UCSD-AML1 (cell line): ENCODE data around the gene ZSCAN21.

Experiments
- DNase-seq: peaks from one replicate; lab custom pipeline; 2025; ENCODE audit not compliant: unreplicated experiment; lab: John Stamatoyannopoulos, UW

ZSCAN21 gene

GRCh38 chr7:100024020-100024619, 25.5 kb upstream of the ZSCAN21 start:
- no peak for DNase-seq

DNA sequence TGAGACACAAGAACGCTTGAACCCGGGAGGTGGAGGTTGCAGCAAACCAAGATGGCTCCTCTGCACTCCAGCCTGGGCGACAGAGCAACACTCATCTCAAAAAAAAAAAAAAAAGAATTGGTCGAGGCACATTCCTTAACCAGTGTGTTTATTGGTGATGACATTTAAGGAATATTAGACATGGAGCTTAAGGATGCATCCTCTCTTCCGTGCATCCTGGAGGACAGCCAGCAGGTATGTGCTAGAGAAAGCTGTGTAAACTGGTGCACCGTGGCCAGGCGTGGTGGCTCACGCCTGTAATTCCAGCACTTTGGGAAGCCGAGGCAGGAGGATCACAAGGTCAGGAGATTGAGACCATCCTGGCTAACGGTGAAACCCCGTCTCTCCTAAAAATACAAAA, 22.4 kb upstream of the ZSCAN21 start:
- no peak for DNase-seq

DNA sequence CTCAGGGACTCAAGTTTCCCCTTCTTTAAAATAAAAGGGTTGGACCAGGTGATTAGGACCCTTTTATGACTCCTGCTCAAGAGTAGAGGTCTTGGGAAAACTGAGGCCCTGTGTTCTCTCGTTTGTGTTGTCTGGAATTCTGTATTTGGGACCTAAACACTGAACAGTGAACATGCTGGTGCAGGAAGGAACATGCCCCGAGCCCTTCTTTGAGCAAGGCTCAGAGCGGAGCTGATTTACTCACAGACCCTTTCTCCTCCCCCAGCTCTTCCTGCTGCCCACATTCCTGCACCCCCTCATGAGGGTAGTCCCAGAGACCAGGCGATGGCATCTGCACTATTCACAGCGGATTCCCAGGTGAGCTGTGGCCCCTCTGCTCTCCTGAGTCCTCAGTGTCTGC, 20.0 kb upstream of the ZSCAN21 start:
- DNase-seq, result no peak

GRCh38 chr7:100033526-100033925, 16.0 kb upstream of the ZSCAN21 start:
- DNase-seq, result no peak

DNA sequence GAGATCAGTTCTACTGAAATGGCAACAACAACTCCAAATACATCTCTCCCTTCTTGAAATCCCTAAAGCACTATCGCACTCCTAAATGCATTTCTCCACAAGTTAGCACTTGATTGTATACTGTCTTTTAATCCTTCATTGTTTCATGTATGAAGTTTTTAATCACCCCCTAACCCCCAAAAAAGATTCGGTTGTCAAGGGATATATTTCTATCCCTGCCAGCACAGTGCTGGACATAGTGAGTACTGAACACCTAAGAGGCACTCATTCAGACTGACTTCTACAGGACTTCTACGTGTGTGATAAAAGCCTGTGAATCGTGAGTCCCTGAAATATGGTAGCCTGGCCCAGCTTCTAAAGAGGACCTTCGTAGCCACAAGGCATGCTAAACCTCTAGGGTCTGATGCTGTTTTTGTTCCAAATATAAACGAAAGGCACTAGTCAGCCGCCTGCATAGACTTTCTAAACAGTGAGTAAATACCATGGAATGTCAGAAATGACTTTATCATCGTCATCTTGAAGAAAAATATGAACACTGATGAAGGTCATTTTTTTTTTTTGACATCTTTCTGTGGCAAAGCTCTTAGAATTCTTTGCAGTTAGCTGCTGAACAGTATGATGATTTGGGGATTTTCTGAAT, 14.6 kb upstream of the ZSCAN21 start:
- no peak for DNase-seq

GRCh38 chr7:100035876-100036275, 13.7 kb upstream of the ZSCAN21 start:
- no peak for DNase-seq

GRCh38 chr7:100038326-100038725, 11.2 kb upstream of the ZSCAN21 start:
- no peak for DNase-seq

GRCh38 chr7:100040575-100040974, 9.0 kb upstream of the ZSCAN21 start:
- no peak for DNase-seq

GRCh38 chr7:100044718-100045117, 4.9 kb upstream of the ZSCAN21 start:
- DNase-seq, result no peak

GRCh38 chr7:100048680-100049079, 894 bp upstream of the ZSCAN21 start:
- DNase-seq, result no peak

DNA sequence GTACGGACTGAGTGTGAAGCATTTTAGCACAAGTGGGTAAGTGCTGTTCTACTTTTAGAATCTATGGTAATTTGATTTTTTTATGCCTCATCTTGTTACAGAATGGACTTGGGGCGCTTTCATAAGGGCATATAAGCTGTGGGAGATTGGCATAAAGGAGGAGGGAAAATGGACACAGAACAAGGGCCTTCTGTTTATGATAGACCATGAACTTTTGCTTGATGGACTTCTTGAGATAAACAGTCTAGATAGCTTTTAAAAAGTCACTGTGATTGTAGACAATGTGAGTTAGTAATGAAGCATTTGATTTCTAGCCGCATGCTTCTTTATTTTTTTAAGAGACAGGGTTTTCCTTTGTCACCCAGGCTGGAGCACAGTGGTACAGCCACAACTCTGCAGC, 2.0 kb downstream of the ZSCAN21 start:
- DNase-seq, result no peak

DNA sequence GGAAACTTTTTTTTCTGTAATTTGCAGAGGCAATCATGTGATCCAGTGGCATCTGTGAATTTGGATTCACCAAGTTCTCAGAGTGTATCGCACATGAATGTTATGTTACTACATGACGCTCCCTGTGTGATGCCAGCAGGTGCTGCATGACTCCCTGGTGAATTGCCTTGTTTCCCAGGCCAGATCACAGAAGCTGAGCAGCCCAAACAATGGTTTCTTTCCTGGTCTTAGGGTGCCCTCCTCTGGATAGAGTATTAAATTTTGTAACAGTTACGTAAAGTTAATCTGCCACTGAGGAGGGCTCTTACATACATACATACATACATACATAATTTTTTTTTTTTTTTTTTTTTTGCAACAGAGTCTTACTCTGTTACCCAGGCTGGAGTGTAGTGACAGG, 3.6 kb downstream of the ZSCAN21 start:
- peak; percentile 8 for DNase-seq

DNA sequence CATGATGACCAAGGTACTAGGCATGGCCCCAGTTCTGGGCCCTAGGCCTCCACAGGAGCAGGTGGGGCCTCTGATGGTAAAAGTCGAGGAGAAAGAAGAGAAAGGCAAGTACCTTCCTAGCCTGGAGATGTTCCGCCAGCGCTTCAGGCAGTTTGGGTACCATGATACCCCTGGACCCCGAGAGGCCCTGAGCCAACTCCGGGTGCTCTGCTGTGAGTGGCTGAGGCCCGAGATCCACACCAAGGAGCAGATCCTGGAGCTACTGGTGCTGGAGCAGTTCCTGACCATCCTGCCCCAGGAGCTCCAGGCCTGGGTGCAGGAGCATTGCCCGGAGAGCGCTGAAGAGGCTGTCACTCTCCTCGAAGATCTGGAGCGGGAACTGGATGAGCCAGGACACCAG, 7.4 kb downstream of the ZSCAN21 start:
- no peak for DNase-seq

- DNase-seq, result no peak
These were observed 9.7 kb downstream of the ZSCAN21 start for GRCh38 chr7:100059251-100059739.

DNA sequence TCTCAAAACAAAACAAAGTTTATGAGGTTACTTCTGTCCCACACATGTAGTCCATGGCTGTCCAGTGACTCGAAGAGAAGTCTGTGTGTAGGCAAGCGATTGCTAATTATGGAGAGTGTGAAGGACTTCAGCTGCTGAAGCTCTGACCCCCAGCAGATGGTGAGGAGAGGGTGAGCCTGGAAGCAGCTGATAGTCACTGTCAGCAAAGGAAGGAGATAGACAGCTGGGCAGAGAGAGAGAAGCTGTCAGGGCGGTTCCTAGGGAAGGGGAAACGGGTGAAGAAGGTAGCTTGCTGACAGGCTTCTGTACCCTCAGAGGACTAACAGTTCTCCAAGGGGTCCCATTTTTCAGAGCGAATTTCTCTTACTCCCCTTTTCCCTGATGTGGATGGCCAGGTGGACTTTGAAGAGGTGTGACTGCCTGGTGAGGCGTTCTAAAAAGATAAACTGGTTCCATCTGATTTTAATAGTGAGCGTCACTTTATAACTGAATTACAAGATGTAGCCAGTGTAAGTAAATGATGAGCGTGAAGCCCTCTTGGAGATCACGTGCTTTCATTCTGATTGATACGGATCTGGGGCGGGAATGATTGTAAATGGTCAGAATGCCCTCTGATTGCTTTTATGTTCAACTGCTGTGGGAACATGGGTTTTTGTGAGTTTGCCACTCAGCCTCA, 12.1 kb downstream of the ZSCAN21 start:
- no peak for DNase-seq

DNA sequence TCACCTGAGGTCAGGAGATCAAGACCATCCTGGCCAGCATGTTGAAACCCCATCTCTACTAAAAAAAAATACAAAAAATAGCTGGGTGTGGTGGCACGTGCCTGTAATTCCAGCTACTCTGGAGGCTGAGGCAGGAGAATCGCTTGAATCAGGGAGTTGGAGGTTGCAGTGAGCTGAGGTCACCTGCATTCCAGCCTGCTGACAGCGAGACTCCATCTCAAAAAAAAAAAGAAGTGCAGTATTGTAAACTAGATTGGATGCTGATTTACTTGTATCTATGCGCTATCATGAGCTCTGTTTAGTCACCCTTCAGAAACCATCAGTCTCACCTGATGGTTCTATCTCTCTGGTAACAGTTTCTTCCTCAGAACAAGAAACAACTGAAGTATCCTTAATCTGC, 13.8 kb downstream of the ZSCAN21 start:
- no peak for DNase-seq

GRCh38 chr7:100064162-100064561, 14.6 kb downstream of the ZSCAN21 start:
- no peak for DNase-seq

DNA sequence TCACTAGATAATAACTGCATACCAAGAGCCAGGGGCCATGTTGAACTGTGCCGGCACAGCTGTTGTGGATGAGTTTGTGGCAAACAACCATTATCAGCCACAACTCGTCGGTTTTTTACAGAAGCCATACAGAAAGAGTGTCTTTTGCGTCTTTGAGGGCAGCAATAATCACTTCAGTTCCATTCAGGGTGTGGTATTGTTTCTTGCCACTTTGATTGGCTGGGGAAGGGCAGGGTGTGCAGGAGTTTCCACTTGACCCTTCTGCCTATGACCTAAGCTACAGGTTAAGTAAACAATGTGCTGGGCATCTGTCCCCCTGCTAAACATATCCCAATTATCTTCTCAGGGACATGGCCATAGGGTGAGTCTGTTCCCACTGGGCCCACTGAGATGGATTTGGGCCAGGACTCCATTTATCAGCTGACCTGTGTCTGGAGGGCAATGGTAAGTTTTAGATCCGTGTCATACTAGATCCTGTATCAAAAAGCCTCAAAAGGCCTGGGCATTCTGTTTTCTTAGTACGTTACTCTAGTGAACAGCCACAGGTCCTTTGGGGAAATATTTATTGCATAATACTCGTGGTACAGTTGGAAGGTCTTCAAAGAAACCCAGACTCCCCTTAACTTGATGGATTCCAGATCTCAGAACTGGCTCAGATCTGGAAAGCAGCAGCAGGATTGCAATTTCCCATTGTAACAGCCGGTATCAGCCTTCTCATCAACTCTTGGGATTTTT, 16.0 kb downstream of the ZSCAN21 start:
- DNase-seq, result no peak

DNA sequence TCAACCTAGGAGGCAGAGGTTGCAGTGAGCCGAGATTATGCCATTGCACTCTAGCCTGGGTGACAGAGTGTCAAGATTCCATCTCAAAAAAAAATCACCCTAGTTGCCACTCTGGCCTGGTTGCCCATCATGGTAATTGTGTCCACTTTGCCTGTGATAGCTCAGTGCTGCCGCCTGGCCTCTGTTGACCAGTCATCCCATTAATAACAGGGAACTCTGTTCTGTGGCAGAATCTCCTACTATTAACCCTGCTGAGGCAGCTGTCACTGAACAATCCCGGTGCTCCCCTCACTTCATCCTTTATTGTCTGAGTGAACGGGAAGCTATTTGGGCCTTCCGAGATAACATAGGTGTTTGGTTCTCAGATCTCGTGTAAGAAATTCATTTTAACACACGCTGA, 17.4 kb downstream of the ZSCAN21 start:
- no peak for DNase-seq

DNA sequence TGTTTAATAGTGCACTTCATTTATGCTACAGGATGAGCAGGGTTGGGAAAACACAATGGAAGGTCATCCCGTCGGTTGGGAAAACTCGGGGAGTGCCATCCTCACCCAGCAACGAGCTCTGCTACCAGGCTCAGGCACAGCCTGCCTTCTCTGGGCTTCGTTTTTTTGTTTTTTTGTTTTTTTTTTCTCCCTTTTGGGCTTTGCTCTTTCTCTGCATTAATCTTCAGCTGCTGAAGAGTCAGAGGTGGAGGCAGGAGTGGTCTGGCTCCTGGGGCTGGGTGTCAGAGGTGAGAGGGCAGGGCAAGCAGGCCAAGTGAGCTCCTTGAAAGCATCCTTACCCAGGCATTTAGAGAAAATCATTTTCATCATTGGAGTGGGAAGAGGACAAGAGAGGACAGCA, 20.4 kb downstream of the ZSCAN21 start:
- no peak for DNase-seq

GRCh38 chr7:100071018-100071723, 21.6 kb downstream of the ZSCAN21 start:
- no peak for DNase-seq
